Measurements from ENCODE around the gene CSF3R.

DNA sequence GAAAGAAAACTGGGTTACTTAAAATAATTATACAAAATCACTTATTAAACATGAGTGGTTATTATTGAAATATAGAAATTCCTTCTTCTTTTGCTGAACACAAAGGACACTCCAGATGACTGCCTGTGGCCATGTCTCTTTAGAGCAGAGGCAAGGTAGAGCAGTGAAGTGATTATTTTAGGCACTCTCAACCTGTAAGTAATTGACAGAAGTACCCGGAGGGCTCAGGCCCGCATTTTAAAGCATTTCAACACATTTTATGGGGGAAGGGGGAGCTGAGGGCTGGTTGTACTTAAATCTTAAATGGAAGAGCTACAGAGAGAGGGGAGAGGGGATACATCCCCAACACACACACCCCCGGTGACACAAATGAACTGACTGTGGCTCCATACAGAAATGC lies 42.7 kb downstream of the CSF3R start:
- TF ChIP-seq MXI1 (IDR thresholded peaks at IDR 0.05; ENCODE audit: borderline replicate concordance, low read depth, low read length), result no peak
- TF ChIP-seq, protein P1, sequence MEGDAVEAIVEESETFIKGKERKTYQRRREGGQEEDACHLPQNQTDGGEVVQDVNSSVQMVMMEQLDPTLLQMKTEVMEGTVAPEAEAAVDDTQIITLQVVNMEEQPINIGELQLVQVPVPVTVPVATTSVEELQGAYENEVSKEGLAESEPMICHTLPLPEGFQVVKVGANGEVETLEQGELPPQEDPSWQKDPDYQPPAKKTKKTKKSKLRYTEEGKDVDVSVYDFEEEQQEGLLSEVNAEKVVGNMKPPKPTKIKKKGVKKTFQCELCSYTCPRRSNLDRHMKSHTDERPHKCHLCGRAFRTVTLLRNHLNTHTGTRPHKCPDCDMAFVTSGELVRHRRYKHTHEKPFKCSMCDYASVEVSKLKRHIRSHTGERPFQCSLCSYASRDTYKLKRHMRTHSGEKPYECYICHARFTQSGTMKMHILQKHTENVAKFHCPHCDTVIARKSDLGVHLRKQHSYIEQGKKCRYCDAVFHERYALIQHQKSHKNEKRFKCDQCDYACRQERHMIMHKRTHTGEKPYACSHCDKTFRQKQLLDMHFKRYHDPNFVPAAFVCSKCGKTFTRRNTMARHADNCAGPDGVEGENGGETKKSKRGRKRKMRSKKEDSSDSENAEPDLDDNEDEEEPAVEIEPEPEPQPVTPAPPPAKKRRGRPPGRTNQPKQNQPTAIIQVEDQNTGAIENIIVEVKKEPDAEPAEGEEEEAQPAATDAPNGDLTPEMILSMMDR (conservative IDR thresholded peaks at IDR 0.05; ENCODE audit: low read depth, low read length), result no peak
- TF ChIP-seq POLR2A (IDR thresholded peaks at IDR 0.05; ENCODE audit: low read depth, low read length), result no peak
- TF ChIP-seq CHD1 (IDR thresholded peaks at IDR 0.05; ENCODE audit: low read depth, low read length), result no peak
- TF ChIP-seq CEBPB (IDR thresholded peaks at IDR 0.05; ENCODE audit: low read depth, low read length), result no peak

Data from IMR-90 (cell line).